HG03378 (cell line): Measurements from ENCODE around the gene MCC.

Source experiments
- ATAC-seq: cut with Tn5 transposase; IDR thresholded peaks from one replicate; pipeline ENCODE4 v1.9.1; 2021; ENCODE audit warnings: mild to moderate bottlenecking, moderate library complexity; ENCODE audit not compliant: unreplicated experiment

MCC gene

GRCh38 chr5:113227798-113228197 is 260.5 kb downstream of the MCC start:
- ATAC-seq = no peak

GRCh38 chr5:113226116-113226736 is 262.0 kb downstream of the MCC start:
- ATAC-seq = no peak

DNA sequence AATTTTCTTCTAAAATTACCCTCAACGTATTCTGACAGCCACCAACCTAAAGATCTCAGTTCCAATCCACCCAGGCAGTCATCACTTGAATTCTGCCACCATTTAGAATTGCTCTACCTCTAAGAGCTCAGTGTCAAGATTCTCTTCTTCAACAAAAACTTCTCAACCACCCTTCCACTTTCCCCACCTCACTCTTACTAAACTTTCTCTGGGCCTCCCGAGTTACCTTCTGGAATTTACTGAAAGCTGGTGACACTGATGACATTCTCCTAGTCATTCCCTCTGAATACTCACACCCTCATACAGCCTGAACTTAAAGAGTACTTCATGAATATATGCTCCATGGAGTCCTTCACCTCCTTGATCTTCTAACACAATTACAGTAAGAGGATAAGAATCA is 263.0 kb downstream of the MCC start:
- no peak for ATAC-seq

- ATAC-seq = no peak
These were observed 263.6 kb downstream of the MCC start for GRCh38 chr5:113224605-113225065.

- ATAC-seq = no peak
These were observed 264.2 kb downstream of the MCC start for GRCh38 chr5:113223831-113224604.

- no peak for ATAC-seq
These were observed 264.9 kb downstream of the MCC start for GRCh38 chr5:113223315-113223714.

- ATAC-seq = no peak
These were observed 266.7 kb downstream of the MCC start for GRCh38 chr5:113221294-113222176.

DNA sequence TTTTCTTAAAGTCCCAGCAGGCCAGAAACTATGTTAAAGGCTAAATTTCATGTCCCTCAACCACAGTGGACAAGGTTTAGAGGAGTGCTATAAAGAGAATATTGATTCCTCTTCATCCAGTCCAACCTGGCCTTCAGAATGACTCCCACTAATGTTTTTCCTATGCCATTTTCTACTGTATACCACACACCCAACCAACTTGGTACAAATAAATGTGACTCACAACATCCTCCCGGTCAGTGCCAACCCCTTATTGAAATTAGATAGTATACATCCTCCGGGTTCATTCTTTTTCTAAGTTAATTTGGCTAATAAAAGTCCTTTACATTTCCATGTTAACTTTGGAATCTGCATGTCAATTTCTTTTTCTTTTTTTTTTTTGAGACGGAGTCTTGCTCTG is 268.6 kb downstream of the MCC start:
- ATAC-seq = no peak

DNA sequence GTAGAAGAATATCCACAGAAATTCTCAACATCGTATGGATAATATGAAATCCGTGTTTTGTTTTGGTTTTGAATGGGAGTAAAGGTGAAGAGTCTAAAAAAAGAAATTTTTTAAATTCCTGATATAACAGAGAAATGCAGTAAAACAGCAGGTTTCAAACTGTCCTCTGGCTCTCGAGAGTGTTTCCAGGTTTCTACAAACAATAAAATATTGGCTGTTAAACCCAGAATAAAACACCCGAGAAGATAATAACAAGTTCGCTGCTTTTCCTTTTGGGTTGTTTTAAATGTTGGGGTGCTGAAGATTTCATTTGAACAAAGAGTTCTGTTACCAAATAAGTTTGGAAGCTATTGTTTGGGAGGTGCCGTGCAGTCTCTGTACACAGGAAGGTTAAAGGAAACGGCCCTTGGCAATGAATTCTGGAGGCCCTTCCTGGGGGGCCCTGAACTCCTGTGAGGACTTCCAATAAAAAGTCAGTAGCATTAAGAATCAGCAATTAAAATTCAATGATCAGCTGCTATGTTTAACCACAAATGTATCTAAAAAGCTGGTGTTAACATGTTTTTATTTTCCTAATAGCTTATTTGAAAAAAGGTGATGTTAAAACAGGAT is 269.2 kb downstream of the MCC start:
- no peak for ATAC-seq

DNA sequence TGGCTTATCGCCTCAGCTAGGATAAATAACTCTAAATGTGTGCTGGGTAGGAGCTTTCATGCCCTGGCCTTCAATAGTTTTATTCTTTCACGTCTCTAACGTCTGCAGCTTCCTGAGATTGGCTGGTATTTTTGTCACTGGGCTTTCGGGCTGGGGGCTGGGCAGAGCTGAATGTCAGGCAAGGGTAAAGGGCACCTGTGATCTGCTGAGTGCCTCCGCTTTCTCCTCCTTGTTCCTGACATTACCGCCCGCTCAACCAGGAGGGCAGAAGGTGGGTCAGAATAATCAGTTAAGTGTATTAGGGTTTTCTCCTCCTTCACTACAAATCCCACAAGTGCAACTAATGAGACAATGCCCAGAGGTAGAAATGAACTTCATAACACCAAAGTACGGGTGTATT is 270.1 kb downstream of the MCC start:
- no peak for ATAC-seq

DNA sequence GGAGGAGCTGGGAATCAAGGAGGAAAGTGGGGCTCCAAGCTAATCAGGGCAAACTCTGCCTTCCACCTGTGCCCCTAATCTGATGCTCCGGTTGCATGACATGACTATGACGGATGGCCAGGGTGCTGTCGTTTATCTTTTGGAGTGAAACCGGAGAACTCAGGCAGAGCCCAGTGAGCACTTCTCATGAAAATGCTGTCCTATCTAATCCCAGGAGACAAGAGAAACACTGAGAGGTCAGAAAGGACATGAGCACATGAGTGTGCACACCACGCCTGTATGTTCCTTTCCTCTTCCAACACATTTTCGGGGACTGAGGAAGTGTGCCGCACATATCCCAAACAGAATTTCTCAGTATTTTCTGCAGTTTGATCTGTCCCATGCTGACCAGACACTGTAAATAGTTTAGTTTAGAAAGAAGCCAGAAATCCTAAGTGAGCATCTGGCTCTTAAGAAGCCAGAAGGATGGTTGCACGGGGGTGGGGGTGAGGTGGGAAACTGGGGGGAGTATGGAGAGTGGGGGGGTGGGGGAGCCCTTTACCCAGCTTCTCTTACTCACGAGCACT is 270.6 kb downstream of the MCC start:
- no peak for ATAC-seq

DNA sequence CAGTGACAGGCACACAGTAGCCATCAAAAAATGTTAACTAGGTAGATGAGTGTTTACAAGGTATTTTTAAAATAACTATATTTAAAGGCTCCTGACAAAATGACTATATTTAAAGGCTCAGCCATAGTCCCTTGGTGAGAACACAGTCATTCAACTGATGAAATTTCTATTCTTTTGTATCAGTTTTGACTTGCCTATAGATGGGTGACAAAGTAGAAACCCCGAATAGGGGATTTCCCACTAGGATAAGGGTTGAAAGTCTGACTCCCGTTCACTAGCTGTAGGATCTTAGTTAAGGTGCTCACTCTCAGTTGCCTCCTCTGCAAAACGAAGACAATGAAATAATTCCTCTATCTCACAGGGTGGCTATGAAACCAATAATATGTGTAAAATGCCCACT is 271.7 kb downstream of the MCC start:
- no peak for ATAC-seq

DNA sequence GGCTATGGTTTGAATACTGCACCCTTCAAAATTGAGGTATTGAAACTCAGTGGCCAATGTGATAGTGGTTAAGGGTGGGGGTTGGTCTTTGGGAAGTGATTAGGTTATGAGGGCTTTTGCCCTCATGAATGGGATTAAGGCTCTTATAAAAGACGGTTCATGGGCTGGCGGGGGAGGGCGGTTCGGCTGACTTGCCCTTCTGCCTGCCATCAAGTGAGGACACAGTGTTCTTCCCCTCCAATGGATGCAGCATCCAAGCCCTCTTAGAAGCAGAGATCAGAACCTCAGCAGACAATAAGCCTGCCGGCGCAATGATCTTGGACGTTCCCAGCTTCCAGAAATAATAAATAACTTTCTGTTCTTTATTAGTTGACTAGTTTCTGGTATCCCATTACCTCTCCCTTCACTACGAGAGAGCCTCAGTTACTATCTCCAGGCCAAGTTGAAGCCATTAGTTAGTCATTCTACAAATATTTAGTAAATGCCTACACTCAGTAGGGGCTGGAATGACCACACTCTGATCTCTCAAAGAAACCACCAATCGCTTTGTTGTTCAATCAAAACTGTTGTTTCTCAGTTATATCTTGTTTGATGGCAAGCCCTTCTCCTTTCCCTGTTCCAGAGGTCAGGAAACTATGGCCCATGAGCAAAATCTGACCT is 272.7 kb downstream of the MCC start:
- ATAC-seq = no peak

- no peak for ATAC-seq
These were observed 273.5 kb downstream of the MCC start for GRCh38 chr5:113214606-113215323.

DNA sequence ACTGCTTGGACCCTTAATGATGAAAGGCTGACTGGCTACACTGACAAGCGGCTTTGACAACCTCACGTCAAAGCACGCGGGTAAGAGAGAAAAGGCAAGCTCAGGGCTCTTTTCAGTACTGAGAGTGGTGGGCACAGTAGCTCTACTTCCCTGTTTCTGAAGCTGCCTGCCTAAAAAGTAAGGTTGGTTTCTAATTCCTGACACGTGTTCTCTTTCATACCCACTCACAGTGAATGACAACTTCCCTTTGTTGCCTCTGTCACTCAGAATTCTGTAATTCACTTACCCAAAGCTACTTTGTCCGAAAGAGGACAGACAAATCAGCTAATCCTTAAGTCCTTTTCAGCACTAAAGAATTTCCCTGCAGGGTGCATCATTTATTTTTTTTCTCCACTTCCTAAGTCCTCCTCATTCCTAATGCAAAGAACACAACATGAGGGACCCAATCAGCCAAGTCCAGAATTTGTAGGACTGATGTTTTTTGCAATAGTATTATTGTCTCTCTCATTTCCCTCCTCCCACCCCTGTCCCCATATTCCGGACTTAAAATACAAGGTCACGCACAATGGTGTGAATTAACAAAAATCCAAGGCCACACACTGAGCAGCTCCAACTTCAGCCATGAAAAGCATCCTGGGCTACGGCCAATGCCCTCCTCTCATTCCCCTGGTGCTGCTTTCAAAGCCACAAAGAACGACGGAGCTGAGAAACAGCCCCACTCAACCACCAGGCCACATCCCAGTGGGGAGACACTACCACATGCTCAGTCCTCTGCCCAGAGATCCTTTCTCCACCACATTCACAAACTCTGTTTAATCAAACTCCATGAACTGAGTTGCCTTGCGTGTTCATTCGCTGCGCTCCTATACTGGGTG is 274.5 kb downstream of the MCC start:
- ATAC-seq = no peak

DNA sequence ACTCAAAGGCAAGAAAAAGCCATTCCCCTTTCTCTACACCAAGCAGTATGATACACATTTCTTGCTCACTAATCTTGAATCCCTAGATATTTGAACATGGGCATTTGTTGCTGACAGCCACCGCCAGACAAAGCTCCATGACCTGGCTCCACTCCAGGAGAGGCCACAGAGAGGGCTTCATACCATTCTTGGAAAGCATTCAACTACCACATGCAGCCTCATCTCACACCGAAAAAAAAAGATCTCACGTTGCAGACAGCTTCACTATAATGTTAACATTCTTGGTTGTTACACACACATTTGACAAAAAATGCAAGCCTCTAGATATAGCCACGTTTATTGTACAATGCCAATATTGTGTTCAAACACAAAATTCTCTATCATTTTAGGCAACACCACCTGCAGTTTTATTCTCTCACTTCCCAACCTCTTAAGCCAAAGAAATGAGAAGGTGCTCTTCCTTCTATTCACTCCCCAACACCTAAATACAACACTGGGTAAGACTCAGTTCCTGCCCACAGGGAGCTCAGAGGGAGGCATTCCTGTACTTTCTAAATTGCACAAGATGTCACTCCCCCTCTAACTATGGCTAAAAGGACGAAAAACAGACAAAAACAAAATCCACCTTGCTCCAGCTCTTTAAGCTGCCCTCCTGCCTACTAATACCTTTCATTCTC is 275.9 kb downstream of the MCC start:
- no peak for ATAC-seq

GRCh38 chr5:113209498-113209897 is 278.8 kb downstream of the MCC start:
- ATAC-seq = no peak

- no peak for ATAC-seq
These were observed 282.4 kb downstream of the MCC start for GRCh38 chr5:113205807-113206206.
